NCI-H345 (cell line): ENCODE data around the gene PTPN7.
"Not testable (repeated sequence)": the region's sequence is repeated elsewhere in the genome, so short reads cannot be mapped to it uniquely, and the experiment has no call there.

Experiments
- DNase-seq: peaks from one replicate; lab custom pipeline; 2025; lab: John Stamatoyannopoulos, UW

Gene PTPN7

DNA sequence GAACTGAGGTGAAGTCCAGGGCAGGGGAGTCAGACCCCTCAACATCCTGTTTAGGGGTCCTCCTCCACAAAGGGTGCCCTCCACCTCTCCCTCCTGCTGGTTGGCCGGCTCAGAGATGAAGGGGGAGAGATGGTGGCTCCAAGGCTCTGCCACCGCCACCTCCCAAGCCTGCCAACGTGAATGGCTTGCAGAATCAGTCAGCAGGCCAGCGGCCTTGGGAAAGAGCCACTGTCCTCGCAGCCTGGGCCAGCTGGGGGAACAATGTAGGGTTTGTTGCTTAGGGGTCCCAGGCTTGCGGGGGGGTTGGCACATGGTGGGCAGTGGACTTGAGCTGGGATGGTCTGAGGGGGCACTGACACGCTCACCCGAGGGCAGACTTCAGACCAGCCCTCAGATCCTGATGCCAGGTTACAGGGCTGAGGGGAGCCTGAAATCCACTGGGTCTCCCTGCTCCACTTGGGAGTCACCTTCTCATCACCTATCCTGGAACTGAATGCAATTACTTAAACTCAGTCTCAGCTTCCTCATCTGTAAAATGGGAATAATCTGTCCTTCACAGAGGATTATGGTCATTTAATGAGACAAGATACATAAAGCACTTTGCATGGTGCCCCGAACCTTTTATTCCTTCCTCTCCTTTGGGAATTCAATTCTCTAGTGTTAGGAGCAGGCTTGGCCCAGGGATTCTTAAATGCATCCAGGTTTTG is 29.4 kb downstream of the PTPN7 start:
- no peak for DNase-seq

DNA sequence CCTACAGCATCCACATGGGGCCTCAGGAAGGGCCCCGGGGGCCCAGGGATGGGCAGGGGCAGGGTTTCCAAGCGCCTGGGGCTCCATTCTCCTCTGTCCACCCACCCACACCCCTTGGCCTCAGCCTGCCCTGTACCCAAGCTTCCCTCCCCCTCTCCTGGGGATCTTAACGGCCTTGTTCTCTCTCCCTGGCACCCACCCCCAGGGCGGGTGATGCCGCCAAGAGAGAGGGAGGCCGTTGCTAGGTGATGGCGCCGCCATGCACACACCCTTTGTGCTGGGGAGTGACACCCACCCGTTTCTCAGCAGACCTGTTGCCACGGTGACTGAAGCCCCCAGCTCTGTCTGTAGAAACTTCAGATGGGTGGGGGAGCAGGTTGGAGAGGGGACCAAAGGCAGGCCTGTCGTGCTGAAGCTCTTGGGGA is 30.1 kb downstream of the PTPN7 start:
- no peak for DNase-seq

DNA sequence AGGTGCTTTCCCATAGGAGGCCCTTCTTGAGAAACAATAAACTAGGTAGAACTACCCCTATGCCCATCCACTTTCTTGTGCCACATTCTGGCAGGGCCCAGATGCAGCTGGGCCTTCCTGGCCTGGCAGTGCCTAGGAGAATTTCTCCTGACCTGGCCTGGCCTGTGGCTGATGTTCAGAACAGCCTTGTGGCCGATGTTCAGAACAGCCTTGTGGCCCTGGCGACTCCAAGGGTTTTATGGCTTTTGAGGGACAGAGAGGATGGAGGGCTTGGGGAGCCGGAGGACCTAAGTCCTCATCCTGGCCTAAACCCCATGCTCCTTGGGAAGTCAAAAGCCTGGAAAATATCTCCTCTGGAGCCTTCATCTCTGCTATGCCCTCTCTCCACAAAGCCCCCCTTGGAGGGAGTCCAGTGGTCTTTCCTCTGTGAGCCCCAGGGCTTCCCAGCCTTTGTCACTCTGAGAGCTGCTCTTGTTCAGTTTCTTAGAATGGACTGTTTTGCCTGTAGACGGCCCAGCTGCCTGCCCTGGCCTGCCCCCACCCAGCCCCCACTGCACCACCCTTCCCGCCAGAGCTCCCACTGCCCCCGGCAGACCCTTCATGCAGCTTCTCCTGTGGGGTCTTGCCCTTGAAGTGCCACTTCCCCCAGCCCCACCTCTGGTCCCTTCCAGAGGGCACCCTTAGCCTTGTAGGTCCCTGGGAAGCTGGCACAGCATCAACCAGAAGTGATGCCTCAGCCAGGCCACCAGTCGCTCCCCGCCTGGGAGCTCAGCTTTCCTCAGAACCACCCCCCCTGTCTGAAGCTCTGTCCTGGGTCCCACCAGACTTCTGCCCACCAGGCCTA is 30.7 kb downstream of the PTPN7 start:
- no peak for DNase-seq

DNA sequence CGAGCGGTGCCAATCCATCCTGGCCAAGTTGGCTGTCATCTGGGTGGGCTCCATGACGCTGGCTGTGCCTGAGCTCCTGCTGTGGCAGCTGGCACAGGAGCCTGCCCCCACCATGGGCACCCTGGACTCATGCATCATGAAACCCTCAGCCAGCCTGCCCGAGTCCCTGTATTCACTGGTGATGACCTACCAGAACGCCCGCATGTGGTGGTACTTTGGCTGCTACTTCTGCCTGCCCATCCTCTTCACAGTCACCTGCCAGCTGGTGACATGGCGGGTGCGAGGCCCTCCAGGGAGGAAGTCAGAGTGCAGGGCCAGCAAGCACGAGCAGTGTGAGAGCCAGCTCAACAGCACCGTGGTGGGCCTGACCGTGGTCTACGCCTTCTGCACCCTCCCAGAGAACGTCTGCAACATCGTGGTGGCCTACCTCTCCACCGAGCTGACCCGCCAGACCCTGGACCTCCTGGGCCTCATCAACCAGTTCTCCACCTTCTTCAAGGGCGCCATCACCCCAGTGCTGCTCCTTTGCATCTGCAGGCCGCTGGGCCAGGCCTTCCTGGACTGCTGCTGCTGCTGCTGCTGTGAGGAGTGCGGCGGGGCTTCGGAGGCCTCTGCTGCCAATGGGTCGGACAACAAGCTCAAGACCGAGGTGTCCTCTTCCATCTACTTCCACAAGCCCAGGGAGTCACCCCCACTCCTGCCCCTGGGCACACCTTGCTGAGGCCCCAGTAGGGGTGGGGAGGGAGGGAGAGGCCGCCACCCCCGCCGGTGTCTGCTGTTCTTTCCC is 32.4 kb downstream of the PTPN7 start:
- DNase-seq: no peak

DNA sequence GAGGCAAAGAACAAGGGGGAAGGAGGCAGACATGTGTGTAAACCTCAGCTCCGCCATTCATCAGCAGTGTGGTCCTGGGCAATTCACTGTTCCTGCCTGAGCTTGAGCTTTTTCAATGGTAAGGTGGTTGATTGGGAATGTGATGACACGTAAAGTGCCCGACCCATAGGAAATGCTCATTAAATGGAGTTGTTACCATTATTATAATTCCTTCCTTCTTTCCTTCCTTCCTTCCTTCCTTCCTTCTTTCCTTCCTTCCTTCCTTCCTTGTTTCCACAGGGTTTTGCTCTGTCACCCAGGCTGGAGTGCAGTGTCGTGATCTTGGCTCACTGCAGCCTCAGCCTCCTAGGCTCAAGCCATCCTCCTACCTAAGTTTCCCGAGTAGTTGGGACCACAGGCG is 33.3 kb downstream of the PTPN7 start:
- no peak for DNase-seq

DNA sequence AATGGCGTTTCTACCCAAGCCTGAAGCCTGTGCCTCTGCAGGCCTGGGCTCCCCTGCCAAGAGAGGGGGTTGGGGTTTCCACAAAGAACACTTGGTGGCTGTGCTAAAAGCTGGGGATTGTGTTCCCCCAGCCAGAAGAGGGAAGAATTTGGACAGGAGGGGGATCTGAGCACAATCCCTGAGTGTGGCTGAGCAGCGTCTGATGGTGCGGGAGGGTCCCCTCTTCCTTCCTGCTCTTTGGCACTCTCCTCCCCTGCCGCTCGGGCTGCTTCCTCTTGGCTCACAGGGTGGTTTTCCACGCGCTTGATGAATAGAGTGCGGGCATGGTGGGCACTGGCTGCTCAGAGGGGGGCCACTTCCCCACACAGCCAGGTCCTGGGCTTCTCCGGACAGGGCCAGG is 34.0 kb downstream of the PTPN7 start:
- DNase-seq: no peak

DNA sequence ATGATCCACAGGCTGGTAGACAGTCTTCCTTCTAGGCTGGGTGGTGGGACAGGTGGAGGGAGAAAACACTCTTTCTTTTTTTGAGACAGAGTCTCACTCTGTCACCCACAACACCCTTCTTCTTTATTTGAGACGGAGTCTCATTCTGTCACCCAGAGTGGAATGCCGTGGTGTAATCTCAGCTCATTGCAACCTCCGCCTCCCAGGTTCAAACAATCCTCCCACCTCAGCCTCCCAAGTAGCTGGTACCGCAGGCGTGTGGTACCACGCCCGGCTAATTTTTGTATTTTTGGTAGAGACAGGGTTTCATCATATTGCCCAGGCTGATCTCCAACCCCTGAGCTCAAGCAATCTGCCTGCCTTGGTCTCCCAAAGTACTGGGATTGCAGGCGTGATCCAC is 34.8 kb downstream of the PTPN7 start:
- no peak for DNase-seq

DNA sequence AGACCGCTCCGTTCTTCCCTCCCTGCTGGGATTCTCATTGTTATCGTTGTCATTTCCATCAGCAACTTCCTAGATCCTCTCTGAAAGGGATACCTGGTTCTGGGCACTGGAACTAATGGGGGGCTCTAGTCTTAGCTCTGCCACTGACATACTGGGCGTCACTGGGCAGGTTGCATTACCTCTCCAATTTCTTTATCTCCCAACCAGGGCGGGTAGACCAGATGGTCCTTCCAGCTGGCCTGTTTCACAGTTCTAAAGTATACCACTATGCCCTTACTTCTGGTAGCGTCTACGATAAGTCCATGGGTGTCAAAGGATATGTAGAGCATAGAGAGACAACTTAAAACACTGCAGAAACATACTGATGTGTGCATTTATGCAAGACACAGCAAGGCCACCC is 36.3 kb downstream of the PTPN7 start:
- DNase-seq: no peak

DNA sequence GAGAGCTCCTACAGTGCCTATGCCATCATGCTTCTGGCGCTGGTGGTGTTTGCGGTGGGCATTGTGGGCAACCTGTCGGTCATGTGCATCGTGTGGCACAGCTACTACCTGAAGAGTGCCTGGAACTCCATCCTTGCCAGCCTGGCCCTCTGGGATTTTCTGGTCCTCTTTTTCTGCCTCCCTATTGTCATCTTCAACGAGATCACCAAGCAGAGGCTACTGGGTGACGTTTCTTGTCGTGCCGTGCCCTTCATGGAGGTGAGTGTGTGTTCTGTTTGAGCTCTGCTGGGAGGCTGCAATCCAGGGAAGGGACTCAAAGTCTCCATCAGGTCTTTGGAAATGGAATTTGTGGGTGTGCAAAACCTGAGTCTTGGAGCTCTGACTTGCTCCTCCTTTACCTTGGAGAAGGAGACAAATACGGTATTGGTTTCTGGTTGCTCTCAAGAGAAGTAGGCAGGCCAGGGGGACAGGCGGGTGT is 37.0 kb downstream of the PTPN7 start:
- DNase-seq: no peak

DNA sequence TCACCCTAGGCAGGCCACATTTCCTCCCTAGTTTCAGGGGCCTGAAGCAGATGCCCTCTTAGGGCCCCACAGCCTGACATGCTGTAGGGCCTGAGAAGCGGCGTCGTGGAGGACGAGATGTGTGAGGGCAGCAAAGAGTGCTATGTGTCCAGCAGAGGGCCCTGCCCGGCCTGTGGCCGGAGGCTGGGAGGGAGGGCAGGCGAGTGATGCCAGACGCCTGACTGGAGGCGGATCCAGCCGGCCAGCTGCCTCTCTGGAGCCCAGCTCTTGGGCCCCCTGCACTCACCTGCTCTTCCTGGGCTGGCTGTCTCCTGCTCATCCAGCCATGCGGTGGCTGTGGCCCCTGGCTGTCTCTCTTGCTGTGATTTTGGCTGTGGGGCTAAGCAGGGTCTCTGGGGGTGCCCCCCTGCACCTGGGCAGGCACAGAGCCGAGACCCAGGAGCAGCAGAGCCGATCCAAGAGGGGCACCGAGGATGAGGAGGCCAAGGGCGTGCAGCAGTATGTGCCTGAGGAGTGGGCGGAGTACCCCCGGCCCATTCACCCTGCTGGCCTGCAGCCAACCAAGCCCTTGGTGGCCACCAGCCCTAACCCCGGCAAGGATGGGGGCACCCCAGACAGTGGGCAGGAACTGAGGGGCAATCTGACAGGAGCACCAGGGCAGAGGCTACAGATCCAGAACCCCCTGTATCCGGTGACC is 37.6 kb downstream of the PTPN7 start, which contains the start of gene GPR37L1:
Gene GPR37L1 (plus strand): TSS at position 279 of the 697 bp plus-strand sequence. CDS start 47 bp downstream, at position 326.
- no peak for DNase-seq

DNA sequence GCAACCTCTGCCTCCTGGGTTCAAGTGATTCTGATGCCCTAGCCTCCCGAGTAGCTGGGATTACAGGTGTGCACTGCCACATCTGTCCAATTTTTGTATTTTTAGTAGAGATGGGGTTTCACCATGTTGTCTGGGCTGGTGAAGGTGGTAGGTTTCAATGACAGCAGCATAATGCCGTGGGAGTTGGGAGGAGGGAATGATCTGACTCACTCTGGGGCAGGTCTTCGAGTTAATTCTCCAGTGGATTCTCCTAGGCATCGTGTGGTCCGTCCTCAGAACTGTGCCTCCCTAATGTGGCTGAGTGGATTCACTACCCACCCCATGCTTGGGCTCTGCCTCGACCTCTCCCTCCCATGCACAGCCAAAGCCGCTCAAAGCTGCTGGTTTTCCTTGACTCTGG is 39.4 kb downstream of the PTPN7 start:
- DNase-seq: no peak

DNA sequence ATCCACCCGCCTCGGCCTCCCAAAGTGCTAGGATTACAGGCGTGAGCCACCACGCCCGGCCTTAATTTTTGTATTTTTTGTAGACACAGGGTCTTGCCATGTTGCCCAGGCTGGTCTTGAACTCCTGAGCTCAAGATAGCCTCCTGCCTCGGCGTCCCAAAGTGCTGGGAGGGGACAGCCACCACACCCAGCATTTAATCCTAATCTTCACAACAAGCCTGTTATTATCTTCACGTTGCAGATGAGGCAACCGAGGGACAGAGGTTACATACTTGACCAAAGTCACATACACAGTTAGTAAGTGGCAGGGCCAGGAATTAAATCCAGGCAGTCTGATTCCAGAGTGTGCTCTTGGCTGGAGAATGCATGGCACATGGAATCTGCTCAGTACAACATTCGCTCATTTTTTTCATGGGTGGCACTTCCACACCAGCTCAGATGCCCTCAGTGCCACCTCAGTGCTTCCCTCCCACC is 42.5 kb downstream of the PTPN7 start:
- no peak for DNase-seq

DNA sequence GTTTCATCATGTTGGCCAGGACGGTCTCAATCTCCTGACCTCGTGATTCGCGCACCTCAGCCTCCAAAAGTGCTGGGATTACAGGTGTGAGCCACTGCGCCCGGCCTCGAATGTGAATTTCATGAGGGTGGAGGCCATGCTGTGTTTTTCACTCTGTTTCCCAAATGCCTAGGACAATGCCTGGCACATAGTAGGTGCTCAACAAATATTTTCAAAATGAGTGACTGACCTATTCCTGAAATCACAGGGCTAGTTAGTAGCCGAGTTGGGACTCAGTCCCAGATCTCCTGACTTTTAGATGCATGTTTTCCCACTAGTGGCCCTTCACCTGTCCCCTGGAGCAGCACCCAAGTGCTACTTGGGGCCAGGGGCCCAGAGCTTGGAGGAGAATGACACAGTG is 44.1 kb downstream of the PTPN7 start:
- DNase-seq: no peak

DNA sequence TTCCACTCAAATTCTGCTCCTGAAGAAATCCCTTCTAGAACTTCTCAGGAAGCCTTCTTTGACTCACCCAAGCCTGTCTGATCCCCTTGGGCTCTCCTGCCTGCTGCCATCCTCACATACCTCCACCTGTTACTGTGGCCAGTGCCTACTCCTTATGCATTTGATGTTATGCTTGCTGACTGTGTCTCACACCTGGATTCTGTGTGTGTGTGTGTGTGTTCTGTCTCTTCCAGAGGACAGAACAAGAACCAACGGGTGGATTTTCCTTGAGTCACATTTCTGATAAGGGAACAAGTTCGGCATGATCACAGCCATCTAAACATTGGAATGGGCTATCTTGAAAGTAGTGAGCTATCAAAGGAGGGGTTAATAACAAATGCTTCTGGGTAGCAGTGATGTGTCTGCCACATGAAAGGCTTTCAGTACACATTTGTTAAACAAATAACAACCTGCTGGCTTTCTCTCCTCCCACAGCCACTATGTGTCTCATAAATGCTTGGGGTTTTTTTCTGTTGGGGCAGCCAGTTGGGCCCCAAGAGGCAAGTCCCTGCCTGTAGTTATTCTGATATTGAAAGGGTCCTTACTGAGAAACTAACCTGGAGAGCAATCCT is 46.6 kb downstream of the PTPN7 start:
- DNase-seq: peak; percentile 61

DNA sequence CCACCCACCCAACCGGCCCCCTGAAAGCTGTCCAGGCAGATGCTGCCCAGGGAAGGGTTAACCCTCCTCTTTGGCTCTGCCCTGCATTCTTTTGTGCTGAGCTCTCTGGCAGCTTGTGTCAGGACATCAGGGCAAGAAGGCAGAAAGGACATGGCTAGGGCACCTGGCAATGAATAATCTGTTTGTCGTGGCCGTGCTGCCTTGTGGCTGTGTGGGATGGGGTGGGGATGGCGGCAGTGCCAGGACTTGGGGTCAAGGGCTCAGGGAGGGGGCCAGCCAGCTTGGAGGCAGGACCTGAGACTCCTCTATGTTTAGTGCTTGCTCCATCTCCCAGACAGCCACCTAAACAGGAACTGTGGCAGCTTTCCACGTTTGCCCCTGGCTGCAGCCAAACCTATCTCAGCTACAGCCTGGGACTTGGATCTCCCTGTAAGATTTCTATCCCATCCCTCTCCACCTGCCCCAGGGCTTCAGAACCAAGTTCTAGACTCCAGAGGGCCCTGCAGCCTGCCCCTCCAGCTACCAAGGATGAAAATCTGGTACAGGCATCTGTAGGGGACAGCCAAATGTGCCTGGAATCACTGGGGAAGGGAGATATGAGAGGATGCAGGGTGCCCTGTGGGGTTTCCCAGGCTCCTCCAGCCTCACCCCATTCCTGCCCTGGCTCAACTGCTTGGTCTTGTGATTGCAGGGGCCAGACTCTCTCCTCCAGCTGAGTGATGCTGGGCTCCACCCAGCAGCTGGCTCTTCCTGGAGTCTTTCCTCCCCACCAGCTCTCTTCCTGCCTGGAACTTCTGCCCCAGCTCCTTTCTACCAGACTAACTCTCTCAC is 47.3 kb downstream of the PTPN7 start:
- DNase-seq: no peak

DNA sequence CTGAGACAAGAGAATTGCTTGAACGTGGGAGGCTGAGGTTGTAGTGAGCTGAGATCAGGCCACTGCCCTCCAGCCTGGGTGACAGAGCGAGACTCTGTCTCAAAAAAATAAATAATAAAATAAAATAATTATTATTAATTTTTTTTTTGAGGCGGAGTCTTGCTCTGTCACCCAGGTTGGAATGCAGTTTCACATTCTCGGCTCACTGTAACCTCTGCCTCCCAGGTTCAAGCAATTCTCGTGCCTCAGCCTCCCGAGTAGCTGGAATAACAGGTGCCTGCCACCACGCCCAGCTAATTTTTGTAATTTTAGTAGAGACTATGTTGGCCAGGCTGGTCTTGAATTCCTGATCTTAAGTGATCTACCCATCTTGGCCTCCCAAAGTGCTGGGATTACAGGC is 48.8 kb downstream of the PTPN7 start:
- DNase-seq: not testable (repeated sequence)

DNA sequence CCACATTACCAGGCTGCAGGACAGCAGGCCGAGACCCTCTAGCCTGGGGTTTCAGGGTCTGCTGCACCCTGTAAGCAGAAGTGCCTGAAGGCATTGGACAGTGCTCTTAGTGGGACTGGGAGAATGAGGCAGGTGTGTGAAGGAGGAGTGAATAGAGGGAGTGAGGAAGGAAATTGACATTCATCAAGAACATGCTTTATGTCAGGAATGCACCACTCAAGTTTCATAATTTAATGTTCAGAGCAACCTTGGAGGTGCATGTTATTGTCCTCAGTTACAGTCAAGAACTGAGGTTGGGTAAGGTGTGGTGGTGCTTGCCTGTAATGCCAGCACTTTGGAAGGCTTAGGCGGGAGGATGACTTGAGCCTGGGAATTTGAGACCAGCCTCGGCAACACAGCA is 49.4 kb downstream of the PTPN7 start:
- DNase-seq: no peak

DNA sequence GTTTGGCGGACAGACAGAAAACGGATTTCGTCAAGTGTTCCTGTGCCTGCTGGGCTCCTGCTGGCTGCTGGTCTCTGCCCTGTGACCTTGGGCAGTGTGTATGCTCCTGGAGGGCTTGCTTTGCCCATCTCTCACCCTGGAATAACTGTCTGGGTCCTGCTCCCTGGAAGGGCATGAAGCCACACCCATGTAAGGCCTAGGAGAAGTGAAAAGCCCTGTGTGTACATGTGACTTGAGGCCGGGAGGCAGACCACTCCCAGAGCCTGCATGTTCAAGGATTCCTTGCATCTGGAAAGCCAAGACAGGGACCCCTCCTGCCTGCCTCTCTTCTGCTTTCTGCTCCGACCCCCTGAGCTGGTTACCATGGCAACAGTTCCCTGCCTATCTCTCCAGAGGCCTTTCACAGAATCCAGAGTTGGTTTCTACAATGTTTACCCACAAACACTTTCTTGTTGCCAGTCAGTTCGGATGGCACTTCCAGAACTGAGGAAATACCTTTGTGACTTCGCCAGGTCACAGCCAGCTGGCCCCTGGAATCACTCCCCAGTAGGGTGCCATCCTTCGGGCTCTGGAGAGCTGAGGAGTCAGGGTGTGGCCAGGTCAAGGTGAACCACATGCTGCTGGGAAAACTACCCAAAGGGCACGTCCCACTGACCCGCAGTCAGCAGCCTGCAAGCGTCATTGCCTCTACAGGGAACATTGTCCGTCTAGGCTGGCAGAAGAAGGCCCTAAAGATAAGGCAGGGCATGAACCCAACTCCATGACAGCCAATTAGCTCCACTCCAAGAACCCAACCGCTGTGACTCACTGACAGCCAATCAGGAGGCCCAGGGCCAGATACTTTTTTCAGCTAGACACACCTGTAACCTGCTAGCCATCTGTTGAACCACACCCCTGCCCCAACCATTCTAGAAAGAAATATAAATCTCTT is 52.3 kb downstream of the PTPN7 start:
- DNase-seq: peak; percentile 65

DNA sequence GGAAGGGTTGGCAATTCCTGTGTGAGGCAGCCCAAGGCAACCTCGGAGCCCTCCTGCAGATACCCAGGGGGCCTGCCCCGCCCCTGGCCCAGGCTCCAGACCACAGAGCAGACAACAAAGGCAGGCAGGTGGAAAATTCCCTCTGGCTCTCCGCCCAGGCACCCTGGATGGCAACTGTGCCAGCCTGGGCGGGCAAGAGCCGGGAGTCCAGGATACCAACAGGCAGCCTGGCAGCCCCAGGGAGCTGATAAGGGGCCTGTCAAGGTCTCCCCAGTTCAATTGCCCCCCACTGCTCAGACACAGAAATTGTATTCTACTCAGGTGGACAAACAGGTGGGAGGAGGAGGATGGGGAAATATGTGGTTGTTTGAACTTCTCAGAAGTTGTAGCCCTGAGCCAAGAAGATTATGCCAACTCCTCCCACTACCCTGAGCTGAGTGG is 53.1 kb downstream of the PTPN7 start:
- peak; percentile 97 for DNase-seq
